ENCODE results near the gene MAGI2. TPM values are rescaled to one million over a fixed set of nuclear protein-coding genes. Genes with fewer than 3 reads are reported as not detected.

Gene MAGI2
- total and polyA plus RNA-seq, 4 donors: 0.37 to 4.1 (median 1.4) TPM

DNA sequence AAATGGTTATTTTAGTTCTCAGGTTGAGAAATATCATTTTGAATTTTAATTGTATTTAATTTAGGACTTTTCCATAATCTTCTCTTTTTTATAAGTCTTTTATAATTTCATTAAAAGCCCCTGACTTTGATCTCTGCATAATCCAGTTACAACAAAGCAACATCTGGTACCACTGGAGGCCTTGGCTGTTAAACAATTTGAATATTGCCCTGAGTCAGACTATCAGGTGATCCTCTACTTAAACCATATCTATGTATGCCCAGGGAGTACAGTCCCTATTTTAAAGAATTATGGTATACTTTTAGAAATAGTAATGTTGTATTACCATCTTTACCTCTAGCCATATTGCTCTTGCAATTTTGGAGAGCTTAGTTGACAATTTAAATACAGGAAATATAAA lies 119.1 kb downstream of the MAGI2 start (continued):
- no peak for TF ChIP-seq NR2F2 (IDR thresholded peaks at IDR 0.05)
- TF ChIP-seq, protein P1, sequence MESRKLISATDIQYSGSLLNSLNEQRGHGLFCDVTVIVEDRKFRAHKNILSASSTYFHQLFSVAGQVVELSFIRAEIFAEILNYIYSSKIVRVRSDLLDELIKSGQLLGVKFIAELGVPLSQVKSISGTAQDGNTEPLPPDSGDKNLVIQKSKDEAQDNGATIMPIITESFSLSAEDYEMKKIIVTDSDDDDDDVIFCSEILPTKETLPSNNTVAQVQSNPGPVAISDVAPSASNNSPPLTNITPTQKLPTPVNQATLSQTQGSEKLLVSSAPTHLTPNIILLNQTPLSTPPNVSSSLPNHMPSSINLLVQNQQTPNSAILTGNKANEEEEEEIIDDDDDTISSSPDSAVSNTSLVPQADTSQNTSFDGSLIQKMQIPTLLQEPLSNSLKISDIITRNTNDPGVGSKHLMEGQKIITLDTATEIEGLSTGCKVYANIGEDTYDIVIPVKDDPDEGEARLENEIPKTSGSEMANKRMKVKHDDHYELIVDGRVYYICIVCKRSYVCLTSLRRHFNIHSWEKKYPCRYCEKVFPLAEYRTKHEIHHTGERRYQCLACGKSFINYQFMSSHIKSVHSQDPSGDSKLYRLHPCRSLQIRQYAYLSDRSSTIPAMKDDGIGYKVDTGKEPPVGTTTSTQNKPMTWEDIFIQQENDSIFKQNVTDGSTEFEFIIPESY (IDR thresholded peaks at IDR 0.05): no peak
- TF ChIP-seq EGR1 (IDR thresholded peaks at IDR 0.05; ENCODE audit: low read depth in 2 of 2): no peak
- no peak for TF ChIP-seq HNF4A (conservative IDR thresholded peaks at IDR 0.05)
- TF ChIP-seq RXRA (IDR thresholded peaks at IDR 0.05): no peak
- TF ChIP-seq TAF1 (conservative IDR thresholded peaks at IDR 0.05): no peak
- TF ChIP-seq JUND (IDR thresholded peaks at IDR 0.05): no peak

DNA sequence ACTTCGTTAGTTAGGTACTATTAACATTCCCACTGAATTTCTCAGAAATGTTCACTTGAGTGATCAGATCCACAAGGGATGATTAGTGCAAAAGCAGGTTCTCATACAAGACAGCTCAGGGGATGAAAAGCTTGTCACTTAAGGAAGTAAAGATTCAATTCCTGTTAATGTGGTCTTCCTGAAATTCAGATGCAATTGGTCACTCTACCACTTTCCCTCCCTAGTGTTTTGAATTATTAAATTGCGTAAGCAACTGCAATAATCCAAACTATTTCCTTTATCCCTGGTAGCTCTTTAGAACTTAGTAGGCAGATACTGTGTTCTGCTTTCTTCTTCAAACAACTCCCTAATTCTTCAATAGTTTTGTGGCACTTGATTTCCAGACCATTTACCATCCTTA lies 121.4 kb downstream of the MAGI2 start:
- H3K9me3 ChIP-seq (ENCODE audit: control insufficient read depth in 4 of 4, low read length in 3 of 4): no peaks in the 10 kb centered on the region
- no peaks in the 10 kb centered on the region for H3K36me3 ChIP-seq (ENCODE audit: control insufficient read depth in 4 of 4, insufficient read depth in 3 of 4, low read depth in 1 of 4, low read length in 3 of 4)
- no peak overlapping the region for H3K9ac ChIP-seq (ENCODE audit: low read depth in 1 of 2, low read length in 2 of 2)
- DNase-seq (ENCODE audit: low spot score): no peak
- TF ChIP-seq FOXA1 (IDR thresholded peaks at IDR 0.05) (no peak), SP1 (IDR thresholded peaks at IDR 0.05) (no peak), RAD21 (IDR thresholded peaks at IDR 0.05) (no peak), NR2F2 (IDR thresholded peaks at IDR 0.05) (no peak)
- no peak overlapping the region for H3K4me3 ChIP-seq (ENCODE audit: low read depth in 1 of 3, low read length in 3 of 3)
- no peak overlapping the region for H3K27ac ChIP-seq (ENCODE audit: low read depth in 1 of 2, low read length in 2 of 2)
- 61% methylated on average over 2 of the region's 2 CpGs for WGBS
- H3K4me1 ChIP-seq (ENCODE audit: control insufficient read depth in 4 of 4, insufficient read depth in 4 of 4, low read length in 3 of 4): no peaks in the 10 kb centered on the region
- no peaks in the 10 kb centered on the region for H3K27me3 ChIP-seq (ENCODE audit: control insufficient read depth in 4 of 4, insufficient read depth in 4 of 4, low read length in 3 of 4)

DNA sequence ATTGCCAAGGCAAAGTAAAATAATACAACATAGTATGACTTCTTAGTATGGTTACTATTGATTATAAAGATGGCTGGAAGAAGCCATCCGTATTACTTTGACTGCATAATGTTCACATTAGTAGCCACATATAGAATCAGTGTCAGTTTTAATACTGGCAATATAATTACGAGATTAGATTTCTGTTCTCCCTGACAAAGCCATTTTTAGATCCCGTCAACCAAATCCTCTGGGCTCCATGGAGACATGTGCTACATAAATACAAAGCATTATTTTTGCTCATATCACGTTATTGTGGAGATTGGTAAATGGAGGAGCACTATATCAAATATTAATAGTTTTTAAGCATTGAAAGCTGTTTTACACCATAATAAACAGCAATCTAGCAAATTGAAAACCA lies 124.0 kb downstream of the MAGI2 start:
- Histone ChIP-seq H3K9me3 (ENCODE audit: control insufficient read depth in 4 of 4, low read length in 3 of 4) (no peaks in the 10 kb centered on the region), H3K4me3 (ENCODE audit: low read depth in 1 of 3, low read length in 3 of 3) (no peak overlapping the region), H3K36me3 (ENCODE audit: control insufficient read depth in 4 of 4, insufficient read depth in 3 of 4, low read depth in 1 of 4, low read length in 3 of 4) (no peaks in the 10 kb centered on the region), H3K9ac (ENCODE audit: low read depth in 1 of 2, low read length in 2 of 2) (no peak overlapping the region), H3K27ac (ENCODE audit: low read depth in 1 of 2, low read length in 2 of 2) (no peak overlapping the region), H3K4me1 (ENCODE audit: control insufficient read depth in 4 of 4, insufficient read depth in 4 of 4, low read length in 3 of 4) (no peaks in the 10 kb centered on the region), H3K27me3 (ENCODE audit: control insufficient read depth in 4 of 4, insufficient read depth in 4 of 4, low read length in 3 of 4) (no peaks in the 10 kb centered on the region)
- TF ChIP-seq SP1 (IDR thresholded peaks at IDR 0.05) (no peak), YY1 (IDR thresholded peaks at IDR 0.05) (no peak), NR2F2 (IDR thresholded peaks at IDR 0.05) (no peak), HNF4A (conservative IDR thresholded peaks at IDR 0.05) (no peak), FOXA2 (IDR thresholded peaks at IDR 0.05) (no peak), TAF1 (conservative IDR thresholded peaks at IDR 0.05) (no peak), EGR1 (IDR thresholded peaks at IDR 0.05; ENCODE audit: low read depth in 2 of 2) (no peak), JUND (IDR thresholded peaks at IDR 0.05) (no peak), RAD21 (IDR thresholded peaks at IDR 0.05) (no peak), RXRA (IDR thresholded peaks at IDR 0.05) (no peak), HNF4G (IDR thresholded peaks at IDR 0.05) (no peak), FOXA1 (IDR thresholded peaks at IDR 0.05) (no peak), GABPA (IDR thresholded peaks at IDR 0.05 in 1 of 2, conservative IDR thresholded peaks at IDR 0.05 in 1 of 2) (no peak)
- TF ChIP-seq, protein P1 (IDR thresholded peaks at IDR 0.05): no peak
- TF ChIP-seq, protein P2, sequence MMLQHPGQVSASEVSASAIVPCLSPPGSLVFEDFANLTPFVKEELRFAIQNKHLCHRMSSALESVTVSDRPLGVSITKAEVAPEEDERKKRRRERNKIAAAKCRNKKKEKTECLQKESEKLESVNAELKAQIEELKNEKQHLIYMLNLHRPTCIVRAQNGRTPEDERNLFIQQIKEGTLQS (IDR thresholded peaks at IDR 0.05): no peak
- TF ChIP-seq, protein P3, sequence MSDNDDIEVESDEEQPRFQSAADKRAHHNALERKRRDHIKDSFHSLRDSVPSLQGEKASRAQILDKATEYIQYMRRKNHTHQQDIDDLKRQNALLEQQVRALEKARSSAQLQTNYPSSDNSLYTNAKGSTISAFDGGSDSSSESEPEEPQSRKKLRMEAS (IDR thresholded peaks at IDR 0.05): no peak
- TF ChIP-seq, protein P4, sequence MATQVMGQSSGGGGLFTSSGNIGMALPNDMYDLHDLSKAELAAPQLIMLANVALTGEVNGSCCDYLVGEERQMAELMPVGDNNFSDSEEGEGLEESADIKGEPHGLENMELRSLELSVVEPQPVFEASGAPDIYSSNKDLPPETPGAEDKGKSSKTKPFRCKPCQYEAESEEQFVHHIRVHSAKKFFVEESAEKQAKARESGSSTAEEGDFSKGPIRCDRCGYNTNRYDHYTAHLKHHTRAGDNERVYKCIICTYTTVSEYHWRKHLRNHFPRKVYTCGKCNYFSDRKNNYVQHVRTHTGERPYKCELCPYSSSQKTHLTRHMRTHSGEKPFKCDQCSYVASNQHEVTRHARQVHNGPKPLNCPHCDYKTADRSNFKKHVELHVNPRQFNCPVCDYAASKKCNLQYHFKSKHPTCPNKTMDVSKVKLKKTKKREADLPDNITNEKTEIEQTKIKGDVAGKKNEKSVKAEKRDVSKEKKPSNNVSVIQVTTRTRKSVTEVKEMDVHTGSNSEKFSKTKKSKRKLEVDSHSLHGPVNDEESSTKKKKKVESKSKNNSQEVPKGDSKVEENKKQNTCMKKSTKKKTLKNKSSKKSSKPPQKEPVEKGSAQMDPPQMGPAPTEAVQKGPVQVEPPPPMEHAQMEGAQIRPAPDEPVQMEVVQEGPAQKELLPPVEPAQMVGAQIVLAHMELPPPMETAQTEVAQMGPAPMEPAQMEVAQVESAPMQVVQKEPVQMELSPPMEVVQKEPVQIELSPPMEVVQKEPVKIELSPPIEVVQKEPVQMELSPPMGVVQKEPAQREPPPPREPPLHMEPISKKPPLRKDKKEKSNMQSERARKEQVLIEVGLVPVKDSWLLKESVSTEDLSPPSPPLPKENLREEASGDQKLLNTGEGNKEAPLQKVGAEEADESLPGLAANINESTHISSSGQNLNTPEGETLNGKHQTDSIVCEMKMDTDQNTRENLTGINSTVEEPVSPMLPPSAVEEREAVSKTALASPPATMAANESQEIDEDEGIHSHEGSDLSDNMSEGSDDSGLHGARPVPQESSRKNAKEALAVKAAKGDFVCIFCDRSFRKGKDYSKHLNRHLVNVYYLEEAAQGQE (IDR thresholded peaks at IDR 0.05): no peak
- TF ChIP-seq, protein P5, sequence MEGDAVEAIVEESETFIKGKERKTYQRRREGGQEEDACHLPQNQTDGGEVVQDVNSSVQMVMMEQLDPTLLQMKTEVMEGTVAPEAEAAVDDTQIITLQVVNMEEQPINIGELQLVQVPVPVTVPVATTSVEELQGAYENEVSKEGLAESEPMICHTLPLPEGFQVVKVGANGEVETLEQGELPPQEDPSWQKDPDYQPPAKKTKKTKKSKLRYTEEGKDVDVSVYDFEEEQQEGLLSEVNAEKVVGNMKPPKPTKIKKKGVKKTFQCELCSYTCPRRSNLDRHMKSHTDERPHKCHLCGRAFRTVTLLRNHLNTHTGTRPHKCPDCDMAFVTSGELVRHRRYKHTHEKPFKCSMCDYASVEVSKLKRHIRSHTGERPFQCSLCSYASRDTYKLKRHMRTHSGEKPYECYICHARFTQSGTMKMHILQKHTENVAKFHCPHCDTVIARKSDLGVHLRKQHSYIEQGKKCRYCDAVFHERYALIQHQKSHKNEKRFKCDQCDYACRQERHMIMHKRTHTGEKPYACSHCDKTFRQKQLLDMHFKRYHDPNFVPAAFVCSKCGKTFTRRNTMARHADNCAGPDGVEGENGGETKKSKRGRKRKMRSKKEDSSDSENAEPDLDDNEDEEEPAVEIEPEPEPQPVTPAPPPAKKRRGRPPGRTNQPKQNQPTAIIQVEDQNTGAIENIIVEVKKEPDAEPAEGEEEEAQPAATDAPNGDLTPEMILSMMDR (IDR thresholded peaks at IDR 0.05; ENCODE audit: low read depth, low read length, missing input control): no peak
- DNase-seq (ENCODE audit: low spot score): no peak
- 90% methylated on average over 4 of the region's 4 CpGs for WGBS

All from liver (tissue), 9 donors.